Thyroid gland (tissue), 4 donors: ENCODE measurements around the gene ARHGDIG. TPM values are rescaled to one million over a fixed set of nuclear protein-coding genes. Genes with fewer than 3 reads are reported as not detected.

Source experiments
- DNase-seq, 2 donors: peaks; one replicate each; pipeline ENCODE4 v3.0.0-alpha.2; 2019
- H3K27ac ChIP-seq, 3 donors: fragments of 200-600 bp; sonication (generic); 1 replicate in 2 of 3; 2 replicates in 1 of 3; pipeline ENCODE4 v1.5.1; 2016 to 2019; ENCODE audit warnings: mild to moderate bottlenecking in 1 of 3, moderate library complexity in 1 of 3
- H3K27me3 ChIP-seq: fragments of 200-600 bp; sonication (generic); one replicate; pipeline ENCODE4 v1.5.1; 2019
- H3K36me3 ChIP-seq, 2 donors: fragments of 200-600 bp; sonication (generic); one replicate each; pipeline ENCODE4 v1.5.1; 2016 to 2019
- H3K4me1 ChIP-seq, 2 donors: fragments of 200-600 bp; sonication (generic); one replicate each; pipeline ENCODE4 v1.5.1; 2017 to 2019
- H3K4me3 ChIP-seq, 3 donors: fragments of 200-600 bp; sonication (generic); replicated peaks in 1 of 3; 1 replicate in 2 of 3; 2 replicates in 1 of 3; pipeline ENCODE4 v1.5.1; 2016; ENCODE audit warnings: mild to moderate bottlenecking in 1 of 3
- H3K9me3 ChIP-seq: fragments of 200-600 bp; sonication (generic); one replicate; pipeline ENCODE4 v1.5.1; 2017
- CTCF ChIP-seq, 6 experiments: fragments of 200-600 bp in 3 of 6; fragments of 450-650 bp in 3 of 6; sonication (generic) in 3 of 6; IDR thresholded peaks; one replicate each; pipeline ENCODE4 v1.5.1; 2016 to 2019; ENCODE audit warnings: antibody characterized with exemption in 6 of 6, mild to moderate bottlenecking in 2 of 6, inconsistent platforms in 1 of 6, moderate library complexity in 1 of 6
- POLR2A ChIP-seq, 2 donors: fragments of 450-650 bp; IDR thresholded peaks; one replicate each; pipeline ENCODE4 v1.6.1; 2017; ENCODE audit warnings: antibody characterized with exemption in 2 of 2, mild to moderate bottlenecking in 2 of 2, moderate library complexity in 1 of 2
- WGBS, 2 donors: methylation state at CpG; one replicate each; pipeline ENCODE4 v1.1.5; 2017; 5-methylcytosine and 5-hydroxymethylcytosine counted together
- intact Hi-C: fragments of 100-400 bp; cut with DNase I; formaldehyde crosslinking; loops from one replicate; pipeline ENCODE4 v1.15.1; 2023
- total RNA-seq, 4 donors: library from RNA; depleted of rRNA; stranded (reverse); fragments of >200 nt; gene quantifications; one replicate each; pipeline ENCODE4 v1.2.3, GENCODE V29; 2016

The ARHGDIG gene
- total RNA-seq, 4 donors from 2014 or later: not detected

GRCh38 chr16:284204-285120, 4.1 kb downstream of the ARHGDIG start:
- intact Hi-C loops: no loop called here
- Histone ChIP-seq H3K27ac (no peak overlapping the region), H3K27me3 (peaks cover 7% of the 10 kb centered on the region), H3K4me1 (peaks cover 6% of the 10 kb centered on the region in 2 donors), H3K36me3 (peaks cover 8 to 12% of the 10 kb centered on the region in 2 donors), H3K4me3 (no peak overlapping the region), H3K9me3 (no peaks in the 10 kb centered on the region)
- 93 to 96% methylated on average over 20 to 46 of the region's 52 CpGs for WGBS, 2 donors
- no peak for DNase-seq
- no peak for TF ChIP-seq POLR2A (IDR thresholded peaks at IDR 0.05)

GRCh38 chr16:285146-286055, 5.0 kb downstream of the ARHGDIG start:
- Histone ChIP-seq H3K9me3 (no peaks in the 10 kb centered on the region), H3K4me1 (peaks cover 6% of the 10 kb centered on the region in 2 donors), H3K36me3 (peaks cover 8 to 13% of the 10 kb centered on the region in 2 donors), H3K27ac (no peak overlapping the region), H3K27me3 (peaks cover 7% of the 10 kb centered on the region), H3K4me3 (no peak overlapping the region)
- intact Hi-C loops: no loop called here
- TF ChIP-seq CTCF (IDR thresholded peaks at IDR 0.05) (no peak), POLR2A (IDR thresholded peaks at IDR 0.05) (no peak)
- 92 to 99% methylated on average over 20 to 43 of the region's 48 CpGs for WGBS, 2 donors
- no peak for DNase-seq

GRCh38 chr16:286491-287297, 6.3 kb downstream of the ARHGDIG start:
- no peak for DNase-seq
- WGBS, 2 donors: 91 to 97% methylated on average over 7 to 21 of the region's 22 CpGs
- Histone ChIP-seq H3K36me3 (peaks cover 11 to 23% of the 10 kb centered on the region in 2 donors), H3K4me1 (no peaks in the 10 kb centered on the region), H3K27me3 (no peaks in the 10 kb centered on the region), H3K4me3 (no peak overlapping the region), H3K9me3 (no peaks in the 10 kb centered on the region), H3K27ac (no peak overlapping the region)
- intact Hi-C loops: no loop called here
- TF ChIP-seq POLR2A (IDR thresholded peaks at IDR 0.05) (no peak), CTCF (IDR thresholded peaks at IDR 0.05) (no peak)

- Histone ChIP-seq H3K27ac (no peak overlapping the region), H3K4me1 (no peaks in the 10 kb centered on the region), H3K9me3 (no peaks in the 10 kb centered on the region), H3K4me3 (no peak overlapping the region), H3K27me3 (no peaks in the 10 kb centered on the region), H3K36me3 (peaks cover 15 to 30% of the 10 kb centered on the region in 2 donors)
- 89 to 91% methylated on average over 13 to 14 of the region's 16 CpGs for WGBS, 2 donors
- intact Hi-C loops: no loop called here
- no peak for DNase-seq
- no peak for TF ChIP-seq POLR2A (IDR thresholded peaks at IDR 0.05)
- no peak for TF ChIP-seq CTCF (IDR thresholded peaks at IDR 0.05)
Measured at GRCh38 chr16:287298-287811, 7.0 kb downstream of the ARHGDIG start.
